ENCODE measurements around the gene CMTR1.

The CMTR1 gene

DNA sequence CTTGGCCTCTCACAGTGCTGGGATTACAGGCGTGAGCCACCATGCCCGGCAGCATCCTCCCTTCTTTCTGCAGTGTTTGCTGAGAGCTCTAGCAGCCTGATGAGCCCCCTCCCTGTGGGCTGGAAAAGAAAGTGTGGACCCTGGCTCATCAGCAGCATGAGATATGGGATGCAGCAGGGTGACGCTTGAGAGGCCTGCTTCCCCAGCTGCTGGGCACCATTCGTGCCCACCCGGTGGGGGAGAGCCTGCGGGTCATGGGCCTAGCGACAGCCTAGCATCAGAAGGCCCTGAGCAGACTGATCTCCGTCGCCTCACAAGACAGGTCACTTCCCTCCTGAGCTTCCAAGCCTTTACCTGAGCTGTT, 82.7 kb downstream of the CMTR1 start:
- TF ChIP-seq, protein P1, sequence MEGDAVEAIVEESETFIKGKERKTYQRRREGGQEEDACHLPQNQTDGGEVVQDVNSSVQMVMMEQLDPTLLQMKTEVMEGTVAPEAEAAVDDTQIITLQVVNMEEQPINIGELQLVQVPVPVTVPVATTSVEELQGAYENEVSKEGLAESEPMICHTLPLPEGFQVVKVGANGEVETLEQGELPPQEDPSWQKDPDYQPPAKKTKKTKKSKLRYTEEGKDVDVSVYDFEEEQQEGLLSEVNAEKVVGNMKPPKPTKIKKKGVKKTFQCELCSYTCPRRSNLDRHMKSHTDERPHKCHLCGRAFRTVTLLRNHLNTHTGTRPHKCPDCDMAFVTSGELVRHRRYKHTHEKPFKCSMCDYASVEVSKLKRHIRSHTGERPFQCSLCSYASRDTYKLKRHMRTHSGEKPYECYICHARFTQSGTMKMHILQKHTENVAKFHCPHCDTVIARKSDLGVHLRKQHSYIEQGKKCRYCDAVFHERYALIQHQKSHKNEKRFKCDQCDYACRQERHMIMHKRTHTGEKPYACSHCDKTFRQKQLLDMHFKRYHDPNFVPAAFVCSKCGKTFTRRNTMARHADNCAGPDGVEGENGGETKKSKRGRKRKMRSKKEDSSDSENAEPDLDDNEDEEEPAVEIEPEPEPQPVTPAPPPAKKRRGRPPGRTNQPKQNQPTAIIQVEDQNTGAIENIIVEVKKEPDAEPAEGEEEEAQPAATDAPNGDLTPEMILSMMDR (IDR thresholded peaks at IDR 0.05; ENCODE audit: low read depth, low read length, missing control alignments): no peak
- DNase-seq (ENCODE audit: low read depth): no peak
- in situ Hi-C loops (cut with HindIII; ENCODE audit: low sequenced_read_pairs): no loop called here
- no peak overlapping the region for H3K4me3 ChIP-seq (ENCODE audit: low read depth, low read length)

DNA sequence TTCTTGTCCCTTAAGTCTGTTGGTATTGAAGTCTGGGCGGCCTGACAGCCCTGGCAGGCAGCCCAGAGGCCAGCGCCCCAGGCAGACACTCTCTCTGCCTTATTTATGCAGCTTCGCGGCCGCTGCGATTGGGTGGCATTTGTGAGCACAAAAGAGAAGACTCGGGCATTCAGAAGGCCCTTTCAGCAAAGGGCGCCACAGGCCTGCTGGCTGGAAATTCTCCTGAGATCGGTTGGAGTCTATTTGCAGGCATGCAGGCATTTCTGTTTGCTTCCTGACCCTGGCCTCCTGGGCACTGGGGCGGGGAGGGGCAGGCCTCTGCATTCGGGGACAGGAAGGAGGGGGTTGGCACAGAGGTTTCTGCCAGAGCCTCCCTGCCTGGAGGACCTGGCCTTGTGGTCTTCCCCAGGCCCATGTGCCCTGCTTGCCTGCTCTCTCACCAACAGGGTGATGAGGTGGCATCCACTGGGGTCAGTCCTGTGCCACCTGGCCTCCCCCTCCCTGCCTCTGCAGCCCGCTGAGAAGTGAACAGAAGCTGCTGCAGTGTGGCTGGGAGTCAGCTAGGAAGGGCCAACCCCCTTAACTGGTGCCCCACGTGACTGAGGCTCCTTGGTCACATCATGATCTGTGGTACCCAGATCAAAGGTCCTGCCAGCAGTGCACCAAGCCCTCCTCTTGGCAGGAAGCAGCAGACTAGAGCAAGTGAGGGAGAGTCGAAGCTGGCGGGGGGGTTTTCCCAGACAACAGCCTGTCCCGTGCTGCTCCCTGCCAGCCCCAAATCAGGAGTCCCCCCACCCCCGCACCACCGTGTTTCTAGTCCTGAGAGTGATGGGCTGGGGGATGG, 83.3 kb downstream of the CMTR1 start:
- H3K4me3 ChIP-seq (ENCODE audit: low read depth, low read length): no peak overlapping the region
- no peak for DNase-seq (ENCODE audit: low read depth)
- in situ Hi-C loops (cut with HindIII; ENCODE audit: low sequenced_read_pairs): no loop called here
- TF ChIP-seq, protein P1 (IDR thresholded peaks at IDR 0.05; ENCODE audit: low read depth, low read length, missing control alignments): no peak

DNA sequence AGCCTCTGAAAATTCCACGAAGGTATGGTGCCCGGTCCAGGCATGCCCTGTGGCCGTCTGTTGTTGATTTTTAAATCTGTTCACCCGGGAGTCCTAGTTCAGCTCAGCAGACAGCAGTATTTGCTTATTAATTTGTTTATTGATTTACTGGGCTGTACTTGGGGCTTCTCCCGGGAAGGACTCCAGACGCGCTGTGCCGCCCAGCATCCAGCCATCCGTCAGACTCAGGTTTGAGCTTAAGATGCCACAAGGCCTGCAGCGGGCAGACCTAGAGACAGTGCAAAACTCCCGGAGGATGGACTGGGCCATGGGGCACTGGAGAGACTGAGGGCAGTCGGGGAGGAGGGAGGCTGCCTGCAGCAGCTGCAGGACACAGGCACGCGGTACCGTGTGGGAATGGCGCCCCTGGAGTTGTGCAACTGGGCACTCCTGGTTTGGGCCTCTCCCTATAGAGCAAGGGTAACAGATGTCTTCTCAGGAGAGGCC, 83.9 kb downstream of the CMTR1 start:
- DNase-seq (ENCODE audit: low read depth): no peak
- TF ChIP-seq, protein P1 (IDR thresholded peaks at IDR 0.05; ENCODE audit: low read depth, low read length, missing control alignments): no peak
- H3K4me3 ChIP-seq (ENCODE audit: low read depth, low read length): no peak overlapping the region
- in situ Hi-C loops (cut with HindIII; ENCODE audit: low sequenced_read_pairs): no loop called here

DNA sequence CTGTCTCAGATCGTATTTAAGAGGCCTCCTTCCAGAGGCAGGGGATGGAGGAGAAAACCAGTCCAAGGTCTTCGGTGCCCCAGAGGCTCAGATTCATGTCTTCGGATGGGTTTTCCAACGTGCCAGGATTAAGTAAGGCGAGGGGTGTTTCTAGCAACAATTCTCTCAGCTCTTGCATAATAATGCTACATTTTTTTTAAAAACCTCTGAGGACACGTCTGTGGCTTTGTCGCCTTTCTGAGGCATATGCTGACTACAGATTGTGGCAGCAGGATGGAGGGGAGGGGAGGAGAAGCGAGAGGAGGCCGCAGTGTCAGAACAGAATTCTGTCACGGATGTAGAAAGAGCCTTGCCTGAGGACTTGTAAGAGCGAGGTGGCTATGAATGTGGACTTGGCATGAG, 84.4 kb downstream of the CMTR1 start:
- in situ Hi-C loops (cut with HindIII; ENCODE audit: low sequenced_read_pairs): no loop called here
- TF ChIP-seq, protein P1 (IDR thresholded peaks at IDR 0.05; ENCODE audit: low read depth, low read length, missing control alignments): no peak
- H3K4me3 ChIP-seq (ENCODE audit: low read depth, low read length): no peak overlapping the region
- DNase-seq (ENCODE audit: low read depth): no peak

DNA sequence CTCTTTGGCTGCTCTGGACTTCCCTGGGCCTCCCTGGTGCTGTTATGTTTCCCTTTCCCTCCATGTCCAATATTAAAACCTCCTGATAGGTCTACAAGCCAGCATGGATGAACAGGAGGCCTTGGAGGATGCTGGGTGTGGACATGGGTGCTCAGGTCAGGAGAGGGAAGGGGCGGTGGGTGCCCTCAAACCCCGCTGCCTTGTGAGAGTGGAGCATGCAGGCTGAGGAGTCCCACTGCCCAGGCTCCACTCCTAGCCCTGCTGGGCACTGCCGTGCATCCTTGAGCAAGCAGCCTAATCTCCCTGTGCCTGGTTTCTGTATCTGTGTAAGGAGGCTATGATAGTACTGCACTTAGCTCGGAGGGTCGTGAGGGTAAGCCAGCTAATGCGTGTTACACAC, 85.1 kb downstream of the CMTR1 start:
- no peak for DNase-seq (ENCODE audit: low read depth)

DNA sequence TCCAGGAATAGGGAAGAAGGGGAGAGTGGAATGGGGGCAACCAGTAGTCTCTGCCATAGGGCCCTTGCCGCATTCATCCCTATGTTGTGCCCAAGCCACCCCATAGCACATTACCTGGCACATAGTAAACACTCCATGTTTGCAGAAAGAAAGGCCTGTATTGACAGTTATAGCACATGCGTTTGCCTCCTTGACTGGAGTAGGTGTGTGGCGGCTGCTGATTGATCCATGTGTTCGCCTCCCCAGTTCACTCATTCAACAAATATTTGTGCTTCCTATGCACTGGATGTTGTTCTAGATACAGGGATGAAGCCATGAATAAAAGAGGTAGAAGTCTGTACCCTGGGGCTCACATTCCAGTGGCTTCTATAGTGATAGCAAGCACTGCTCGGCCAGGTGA, 86.4 kb downstream of the CMTR1 start:
- no peak for DNase-seq (ENCODE audit: low read depth)
- in situ Hi-C loops (cut with HindIII; ENCODE audit: low sequenced_read_pairs): no loop called here
- no peak overlapping the region for H3K4me3 ChIP-seq (ENCODE audit: low read depth, low read length)
- TF ChIP-seq, protein P1 (IDR thresholded peaks at IDR 0.05; ENCODE audit: low read depth, low read length, missing control alignments): no peak

More for the DNA sequence above, 85.1 kb downstream of the CMTR1 start:
- TF ChIP-seq, protein P1 (IDR thresholded peaks at IDR 0.05; ENCODE audit: low read depth, low read length, missing control alignments): no peak
- in situ Hi-C loops (cut with HindIII; ENCODE audit: low sequenced_read_pairs): no loop called here
- no peak overlapping the region for H3K4me3 ChIP-seq (ENCODE audit: low read depth, low read length)
